Measurements from ENCODE around the gene CPZ.
"Not testable (repeated sequence)": the region's sequence is repeated elsewhere in the genome, so short reads cannot be mapped to it uniquely, and the experiment has no call there.

Gene CPZ

DNA sequence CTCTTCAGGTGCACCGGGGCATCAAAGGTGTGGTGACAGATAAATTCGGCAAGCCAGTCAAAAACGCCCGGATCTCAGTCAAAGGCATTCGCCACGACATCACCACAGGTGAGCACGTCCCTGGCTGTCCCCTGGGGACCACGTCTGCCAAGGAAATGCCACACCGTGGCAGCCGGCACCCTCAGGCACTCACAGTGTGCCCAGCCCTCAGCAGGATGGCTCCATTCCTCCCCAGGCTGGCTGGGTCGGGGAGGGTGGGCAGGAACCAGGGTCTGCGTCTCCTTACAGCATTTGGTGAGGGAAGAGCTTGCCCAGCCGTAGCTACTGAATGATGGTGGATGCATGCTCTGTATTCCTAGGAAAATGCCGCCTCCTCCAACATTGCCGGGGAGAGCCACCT is 25.9 kb downstream of the CPZ start:
- in situ Hi-C loops (cut with HindIII; ENCODE audit: low pct_ligation_motif_present, low pct_unique_long_range_greater_than_20kb, low sequenced_read_pairs), result no loop called here
- DNase-seq, result no peak

DNA sequence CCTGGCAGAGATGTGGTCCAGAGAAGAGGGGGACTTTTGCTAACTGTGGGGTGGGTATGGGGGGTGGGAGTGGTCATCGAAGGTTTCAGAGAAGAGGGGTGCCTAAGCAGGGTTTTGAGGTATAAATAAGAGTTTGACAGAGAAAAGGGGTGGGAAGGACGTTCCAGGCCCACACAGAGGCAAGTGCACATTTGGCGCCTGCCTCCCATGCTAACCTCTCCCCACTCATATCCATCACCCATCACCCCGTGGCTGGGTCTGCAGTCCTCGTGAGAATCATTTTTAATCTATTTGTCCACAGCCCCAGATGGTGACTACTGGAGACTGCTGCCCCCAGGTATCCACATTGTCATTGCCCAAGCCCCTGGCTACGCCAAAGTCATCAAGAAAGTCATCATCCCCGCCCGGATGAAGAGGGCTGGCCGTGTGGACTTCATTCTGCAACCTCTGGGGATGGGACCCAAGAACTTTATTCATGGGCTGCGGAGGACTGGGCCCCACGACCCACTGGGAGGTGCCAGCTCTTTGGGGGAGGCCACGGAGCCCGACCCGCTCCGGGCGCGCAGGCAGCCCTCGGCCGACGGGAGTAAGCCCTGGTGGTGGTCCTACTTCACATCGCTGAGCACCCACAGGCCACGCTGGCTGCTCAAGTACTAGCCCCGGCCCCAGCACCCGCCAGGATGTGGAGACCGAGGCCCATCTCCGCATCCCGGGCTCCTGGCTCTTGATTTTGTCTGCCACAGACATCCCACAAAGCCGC is 26.6 kb downstream of the CPZ start:
- no peak for DNase-seq
- in situ Hi-C loops (cut with HindIII; ENCODE audit: low pct_ligation_motif_present, low pct_unique_long_range_greater_than_20kb, low sequenced_read_pairs), result no loop called here

DNA sequence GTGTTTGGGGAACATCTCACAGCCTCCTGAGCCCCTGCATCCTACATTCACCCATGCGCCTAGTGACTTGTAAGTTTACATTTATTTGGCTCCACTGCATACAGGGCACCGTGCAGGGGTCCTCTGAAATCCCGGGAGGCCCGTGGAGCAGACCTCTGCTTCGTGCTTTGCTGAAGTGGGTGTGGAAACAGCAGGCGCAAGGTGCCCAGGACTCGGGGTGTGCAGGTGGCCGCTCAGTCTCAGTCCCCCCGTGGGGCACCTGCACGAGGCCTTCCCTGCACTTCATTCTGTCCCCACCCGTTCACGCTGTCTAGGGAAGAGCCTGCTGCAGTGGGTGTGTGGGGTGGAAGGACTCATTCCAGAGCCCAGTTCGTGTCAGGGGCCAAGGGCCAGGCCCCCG is 28.6 kb downstream of the CPZ start:
- in situ Hi-C loops (cut with HindIII; ENCODE audit: low pct_ligation_motif_present, low pct_unique_long_range_greater_than_20kb, low sequenced_read_pairs); DNase-seq: not testable (repeated sequence)

DNA sequence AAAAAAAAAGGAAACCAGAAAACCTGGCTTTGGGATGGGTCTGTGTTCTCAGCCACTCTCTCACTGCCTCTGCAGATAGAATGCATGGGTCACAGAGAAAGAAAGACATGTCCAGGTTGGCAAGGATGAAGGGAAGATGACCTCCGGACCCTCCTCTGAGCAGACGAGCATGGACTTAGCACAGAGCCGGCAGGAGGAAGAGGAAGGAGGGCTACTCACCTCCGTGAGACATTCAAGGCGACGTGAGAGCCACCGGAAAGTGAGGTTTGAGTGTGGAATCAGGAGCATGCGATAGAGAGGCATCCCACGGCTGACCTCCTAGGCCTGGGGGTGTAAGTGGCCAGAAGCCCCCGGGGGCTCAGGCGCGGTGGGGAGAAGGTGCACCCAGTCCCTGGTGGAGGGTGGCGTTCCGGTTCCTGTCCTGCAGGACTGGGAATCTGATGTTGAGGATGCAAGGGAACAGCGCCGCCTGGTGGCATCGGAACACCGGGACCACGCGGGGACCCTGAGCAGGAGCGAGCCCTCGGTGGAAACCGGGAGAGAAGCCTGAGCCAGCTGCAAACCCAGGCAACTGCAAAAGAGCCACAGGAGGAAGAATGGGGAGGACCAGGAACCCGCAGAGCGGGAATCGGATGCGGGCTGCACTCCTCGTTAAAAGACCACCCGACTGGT is 32.2 kb downstream of the CPZ start:
- in situ Hi-C loops (cut with HindIII; ENCODE audit: low pct_ligation_motif_present, low pct_unique_long_range_greater_than_20kb, low sequenced_read_pairs); DNase-seq: not testable (repeated sequence)

DNA sequence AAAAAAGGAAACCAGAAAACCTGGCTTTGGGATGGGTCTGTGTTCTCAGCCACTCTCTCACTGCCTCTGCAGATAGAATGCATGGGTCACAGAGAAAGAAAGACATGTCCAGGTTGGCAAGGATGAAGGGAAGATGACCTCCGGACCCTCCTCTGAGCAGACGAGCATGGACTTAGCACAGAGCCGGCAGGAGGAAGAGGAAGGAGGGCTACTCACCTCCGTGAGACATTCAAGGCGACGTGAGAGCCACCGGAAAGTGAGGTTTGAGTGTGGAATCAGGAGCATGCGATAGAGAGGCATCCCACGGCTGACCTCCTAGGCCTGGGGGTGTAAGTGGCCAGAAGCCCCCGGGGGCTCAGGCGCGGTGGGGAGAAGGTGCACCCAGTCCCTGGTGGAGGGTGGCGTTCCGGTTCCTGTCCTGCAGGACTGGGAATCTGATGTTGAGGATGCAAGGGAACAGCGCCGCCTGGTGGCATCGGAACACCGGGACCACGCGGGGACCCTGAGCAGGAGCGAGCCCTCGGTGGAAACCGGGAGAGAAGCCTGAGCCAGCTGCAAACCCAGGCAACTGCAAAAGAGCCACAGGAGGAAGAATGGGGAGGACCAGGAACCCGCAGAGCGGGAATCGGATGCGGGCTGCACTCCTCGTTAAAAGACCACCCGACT is 37.8 kb downstream of the CPZ start:
- DNase-seq; in situ Hi-C loops (cut with HindIII; ENCODE audit: low pct_ligation_motif_present, low pct_unique_long_range_greater_than_20kb, low sequenced_read_pairs): not testable (repeated sequence)

DNA sequence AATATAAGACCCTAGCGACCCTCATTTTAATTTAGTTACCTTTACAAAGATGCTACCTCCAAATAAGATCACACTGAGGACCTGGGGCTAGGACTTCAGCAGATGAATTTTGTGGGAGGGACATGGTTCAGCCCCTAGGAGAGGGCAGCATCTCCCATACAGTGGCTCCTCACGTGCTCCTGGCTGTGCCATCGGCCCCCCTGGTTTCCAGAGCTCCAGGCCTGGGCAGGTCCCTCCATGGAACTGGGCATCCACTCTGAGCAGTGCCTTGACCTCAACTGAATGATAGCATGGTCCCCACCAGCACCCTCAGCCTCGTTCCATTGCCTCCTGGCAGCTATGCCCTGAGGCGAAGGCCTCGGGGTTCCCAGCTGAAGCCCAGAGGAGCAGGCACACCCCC is 39.3 kb downstream of the CPZ start:
- in situ Hi-C loops (cut with HindIII; ENCODE audit: low pct_ligation_motif_present, low pct_unique_long_range_greater_than_20kb, low sequenced_read_pairs); DNase-seq: not testable (repeated sequence)

DNA sequence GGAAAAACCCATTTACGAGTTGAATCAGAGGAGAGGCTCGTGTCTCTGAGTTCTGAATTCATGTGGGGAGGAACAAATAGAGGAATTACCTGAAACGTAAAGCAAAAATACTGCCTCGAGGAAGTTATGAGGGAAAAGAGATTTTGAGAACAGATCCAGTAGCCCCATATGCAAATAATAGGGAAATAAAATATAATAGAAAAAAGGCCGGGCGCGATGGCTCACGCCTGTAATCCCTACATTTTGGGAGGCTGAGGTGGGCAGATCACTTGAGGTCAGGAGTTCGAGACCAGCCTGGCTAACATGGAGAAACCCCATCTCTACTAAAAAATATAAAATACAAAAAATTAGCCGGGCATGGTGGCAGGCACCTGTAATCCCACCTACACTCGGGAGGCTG is 42.2 kb downstream of the CPZ start:
- DNase-seq; in situ Hi-C loops (cut with HindIII; ENCODE audit: low pct_ligation_motif_present, low pct_unique_long_range_greater_than_20kb, low sequenced_read_pairs): not testable (repeated sequence)

DNA sequence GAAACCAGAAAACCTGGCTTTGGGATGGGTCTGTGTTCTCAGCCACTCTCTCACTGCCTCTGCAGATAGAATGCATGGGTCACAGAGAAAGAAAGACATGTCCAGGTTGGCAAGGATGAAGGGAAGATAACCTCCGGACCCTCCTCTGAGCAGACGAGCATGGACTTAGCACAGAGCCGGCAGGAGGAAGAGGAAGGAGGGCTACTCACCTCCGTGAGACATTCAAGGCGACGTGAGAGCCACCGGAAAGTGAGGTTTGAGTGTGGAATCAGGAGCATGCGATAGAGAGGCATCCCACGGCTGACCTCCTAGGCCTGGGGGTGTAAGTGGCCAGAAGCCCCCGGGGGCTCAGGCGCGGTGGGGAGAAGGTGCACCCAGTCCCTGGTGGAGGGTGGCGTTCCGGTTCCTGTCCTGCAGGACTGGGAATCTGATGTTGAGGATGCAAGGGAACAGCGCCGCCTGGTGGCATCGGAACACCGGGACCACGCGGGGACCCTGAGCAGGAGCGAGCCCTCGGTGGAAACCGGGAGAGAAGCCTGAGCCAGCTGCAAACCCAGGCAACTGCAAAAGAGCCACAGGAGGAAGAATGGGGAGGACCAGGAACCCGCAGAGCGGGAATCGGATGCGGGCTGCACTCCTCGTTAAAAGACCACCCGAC is 43.5 kb downstream of the CPZ start:
- in situ Hi-C loops (cut with HindIII; ENCODE audit: low pct_ligation_motif_present, low pct_unique_long_range_greater_than_20kb, low sequenced_read_pairs); DNase-seq: not testable (repeated sequence)

DNA sequence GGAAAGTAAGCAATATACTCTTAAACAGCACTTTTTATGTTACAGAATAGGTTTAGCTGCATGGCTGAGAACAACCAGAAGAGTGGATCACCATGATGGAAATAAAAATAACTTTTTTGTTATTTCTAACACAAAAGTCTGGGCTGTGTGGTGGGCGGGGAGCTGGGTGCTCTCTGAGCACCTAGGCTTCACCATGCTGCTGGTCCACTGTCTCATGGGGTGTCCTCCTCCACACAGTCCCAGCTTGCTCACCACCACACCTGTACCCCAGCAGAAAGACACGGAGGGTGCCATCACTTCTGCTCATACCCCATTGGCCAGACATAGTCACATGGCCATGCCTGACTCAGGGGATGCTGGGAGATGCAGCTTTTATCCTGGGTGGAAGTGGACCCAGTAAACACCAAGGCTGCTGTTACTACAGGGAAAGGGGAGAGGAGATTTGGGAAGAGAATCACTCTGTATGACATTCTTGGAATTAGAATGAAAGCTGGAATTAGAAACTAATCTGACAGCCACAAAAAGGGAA is 45.0 kb downstream of the CPZ start:
- in situ Hi-C loops (cut with HindIII; ENCODE audit: low pct_ligation_motif_present, low pct_unique_long_range_greater_than_20kb, low sequenced_read_pairs), result no loop called here
- DNase-seq, result no peak

DNA sequence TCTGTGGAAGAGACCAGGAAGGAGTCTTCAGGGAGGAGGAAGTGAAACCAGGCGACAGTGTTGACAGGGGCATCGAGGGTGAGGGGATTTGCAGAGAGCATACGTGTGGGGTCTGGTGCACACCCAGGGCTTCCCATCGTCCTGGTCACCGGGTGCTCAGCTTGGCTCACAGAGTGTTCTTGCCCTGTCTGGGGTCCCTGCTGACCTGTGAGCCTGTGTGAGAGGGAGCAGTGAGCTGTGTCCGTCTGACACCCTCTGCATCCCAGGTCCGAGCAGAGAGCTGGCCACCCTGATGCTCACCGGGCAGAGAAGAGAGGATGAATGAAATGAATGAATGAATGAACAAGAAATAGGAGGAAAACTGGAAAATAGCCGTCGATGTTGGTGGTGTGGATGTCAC is 46.5 kb downstream of the CPZ start:
- DNase-seq, result no peak
- in situ Hi-C loops (cut with HindIII; ENCODE audit: low pct_ligation_motif_present, low pct_unique_long_range_greater_than_20kb, low sequenced_read_pairs), result no loop called here

DNA sequence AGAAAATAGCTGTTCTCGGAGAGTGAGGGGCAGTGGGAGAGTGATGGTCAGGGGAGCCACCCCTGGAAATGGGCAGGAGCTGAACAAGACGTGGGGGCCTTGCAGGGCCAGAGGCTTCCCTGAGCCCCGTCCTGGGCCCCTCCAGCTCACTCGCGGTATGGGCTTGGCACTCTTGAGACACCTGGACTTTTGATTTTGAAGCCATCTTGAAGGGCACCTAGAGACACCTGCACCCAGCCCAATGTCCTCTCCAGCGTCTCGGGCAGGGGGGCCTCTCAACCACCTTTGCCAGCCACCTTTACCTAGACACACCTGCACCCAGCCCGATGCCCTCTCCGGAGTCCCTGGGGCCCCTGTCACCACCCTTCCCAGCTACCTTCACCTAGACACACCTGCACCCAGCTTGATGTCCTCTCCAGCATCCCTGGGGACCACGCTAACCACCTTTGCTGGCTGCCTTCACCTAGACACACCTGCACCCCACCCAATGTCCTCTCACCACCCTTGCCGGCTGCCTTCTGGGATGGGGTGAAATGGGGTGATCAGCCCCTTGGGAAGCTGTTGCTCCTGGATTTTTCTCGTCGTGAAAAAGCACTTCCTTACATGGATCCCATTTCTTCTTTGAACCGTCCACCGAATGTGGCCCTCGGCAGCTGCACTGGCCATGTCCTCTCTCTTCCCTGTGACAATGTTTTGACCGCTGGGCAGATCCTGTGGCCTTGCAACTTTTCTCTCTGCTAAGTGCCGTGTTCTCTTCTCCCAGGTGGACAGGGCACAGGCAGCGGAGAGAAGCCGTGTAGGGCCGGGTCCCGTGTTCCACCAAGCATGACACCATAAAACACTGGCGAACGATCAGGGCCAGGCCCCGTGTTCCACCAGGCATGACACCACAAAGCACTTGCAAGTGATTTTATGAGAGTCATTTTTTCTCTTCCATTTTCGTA is 47.5 kb downstream of the CPZ start:
- in situ Hi-C loops (cut with HindIII; ENCODE audit: low pct_ligation_motif_present, low pct_unique_long_range_greater_than_20kb, low sequenced_read_pairs), result no loop called here
- no peak for DNase-seq

DNA sequence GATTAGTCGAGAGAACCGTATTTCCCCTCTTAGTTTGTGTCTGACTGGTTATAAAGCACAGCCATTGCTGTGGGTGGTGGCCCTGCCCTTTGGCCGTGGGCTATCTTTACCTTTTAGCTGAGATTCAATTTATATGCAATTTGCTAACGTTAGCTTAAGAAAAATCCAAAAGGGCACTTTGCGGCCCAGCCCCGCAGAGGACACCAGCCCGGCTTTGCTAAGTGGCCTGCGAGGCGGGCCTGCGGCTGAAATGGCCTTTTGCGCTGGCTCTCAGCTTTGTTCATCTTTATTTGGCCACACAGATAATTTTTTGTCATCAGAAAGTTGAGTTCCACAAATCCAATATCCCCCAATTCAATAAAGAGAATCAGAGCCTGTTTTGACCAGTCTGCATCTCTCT is 48.3 kb downstream of the CPZ start:
- in situ Hi-C loops (cut with HindIII; ENCODE audit: low pct_ligation_motif_present, low pct_unique_long_range_greater_than_20kb, low sequenced_read_pairs), result no loop called here
- DNase-seq, result no peak

DNA sequence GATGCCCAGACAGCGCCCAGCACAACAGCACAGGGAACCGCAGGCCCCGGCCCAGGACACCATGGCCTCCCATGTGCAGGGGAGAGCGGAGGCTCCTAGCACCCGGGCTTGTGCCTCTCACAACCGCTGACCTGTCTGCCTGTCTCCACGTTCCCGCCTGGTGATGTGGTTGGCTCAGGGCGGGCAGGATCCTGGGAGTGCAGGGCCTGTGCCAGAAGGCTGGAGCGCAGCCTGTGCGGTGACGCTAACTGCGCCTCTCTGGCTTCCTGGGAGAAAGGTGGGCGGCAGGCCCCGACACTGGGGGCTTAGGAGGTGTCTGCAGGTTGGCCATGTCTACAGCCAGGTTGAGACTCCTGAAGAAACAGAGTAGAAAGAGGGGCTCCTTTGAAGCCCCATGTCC is 48.7 kb downstream of the CPZ start:
- DNase-seq, result no peak
- in situ Hi-C loops (cut with HindIII; ENCODE audit: low pct_ligation_motif_present, low pct_unique_long_range_greater_than_20kb, low sequenced_read_pairs), result no loop called here

DNA sequence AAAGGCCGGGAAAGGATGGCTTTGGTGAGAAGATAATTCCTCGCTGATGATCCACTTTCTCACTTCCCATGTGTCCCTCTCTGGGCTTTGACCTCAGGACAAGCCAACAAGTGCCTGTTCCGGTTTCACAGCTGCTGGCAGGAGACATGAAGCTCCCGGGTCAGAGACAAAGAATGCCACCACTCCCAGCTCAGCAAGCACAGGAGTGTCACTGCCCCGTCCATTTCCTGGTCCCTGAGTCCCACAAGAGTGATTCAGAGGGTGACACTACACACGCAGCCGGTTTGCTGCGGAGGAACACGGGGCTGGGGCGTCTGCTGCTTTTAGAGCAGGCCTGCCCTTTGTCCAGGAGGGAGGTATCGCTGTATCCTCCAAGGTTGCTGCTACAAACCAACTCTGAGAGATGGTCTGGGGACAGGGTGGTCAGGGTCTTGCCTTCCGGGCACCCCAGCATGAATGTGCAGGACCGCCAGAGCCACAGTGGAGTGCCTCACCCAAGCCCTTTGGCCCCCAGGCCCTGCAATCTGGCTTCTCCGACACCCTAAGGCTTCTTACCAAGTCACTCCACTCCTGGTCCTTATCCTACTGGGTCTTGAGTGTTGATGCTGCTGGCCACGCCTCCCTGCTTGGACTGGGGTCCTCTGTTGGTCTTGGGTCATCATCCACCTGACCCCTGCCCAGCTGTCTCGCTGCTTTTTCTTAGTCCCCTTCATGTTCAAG is 49.5 kb downstream of the CPZ start:
- in situ Hi-C loops (cut with HindIII; ENCODE audit: low pct_ligation_motif_present, low pct_unique_long_range_greater_than_20kb, low sequenced_read_pairs), result no loop called here
- no peak for DNase-seq

DNA sequence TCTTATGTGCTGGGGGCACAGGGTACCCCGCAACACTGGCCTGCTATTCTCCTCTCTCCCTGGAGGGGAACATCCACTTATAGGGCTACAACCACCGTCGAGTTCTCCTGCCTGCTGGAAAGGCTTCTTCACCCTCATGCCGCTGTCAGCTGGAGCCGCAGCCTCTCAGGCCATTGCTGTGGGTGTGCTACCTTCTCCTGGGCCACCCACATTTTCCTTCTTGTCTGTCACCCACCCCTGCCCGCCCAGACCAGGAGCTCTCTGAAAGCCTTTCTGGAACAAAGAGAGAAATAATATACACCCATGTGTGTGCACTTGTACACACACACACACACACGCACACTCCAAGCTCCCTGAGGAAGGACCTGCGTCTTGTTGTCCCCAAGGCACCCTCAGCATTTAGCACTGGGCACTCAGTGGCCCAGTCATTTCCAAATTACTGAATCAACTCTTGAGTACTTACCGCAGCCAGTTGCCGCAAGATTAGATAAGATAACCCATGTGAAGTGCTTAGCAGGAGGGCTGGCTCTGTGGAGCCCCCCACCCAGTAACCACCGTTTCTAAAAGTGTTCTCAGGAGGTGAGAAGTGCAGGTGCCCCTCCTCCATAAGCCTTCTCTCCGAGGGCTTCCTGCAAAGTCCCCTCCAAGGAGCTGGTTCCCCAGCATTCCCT is 50.2 kb downstream of the CPZ start:
- DNase-seq, result no peak
- in situ Hi-C loops (cut with HindIII; ENCODE audit: low pct_ligation_motif_present, low pct_unique_long_range_greater_than_20kb, low sequenced_read_pairs), result no loop called here

DNA sequence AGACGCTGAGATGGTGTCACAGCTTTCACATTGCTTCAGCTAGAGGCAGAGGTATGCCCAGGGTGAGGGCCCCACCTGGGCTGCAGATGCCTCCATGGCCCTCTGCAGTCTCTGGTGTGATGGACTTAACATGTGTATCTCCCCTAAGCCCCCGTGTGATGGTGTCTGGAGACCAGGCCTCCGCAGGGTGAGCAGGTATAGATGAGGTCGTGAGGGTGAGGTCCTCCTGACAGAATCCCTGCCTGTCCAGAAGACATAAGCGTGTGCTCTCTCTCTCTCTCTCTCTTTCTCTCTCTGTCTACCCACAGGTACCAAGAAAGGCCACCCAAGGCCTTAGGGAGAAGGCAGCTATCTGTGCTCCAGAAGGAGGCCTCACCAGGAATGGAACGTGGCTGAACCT is 50.9 kb downstream of the CPZ start:
- DNase-seq, result no peak
- in situ Hi-C loops (cut with HindIII; ENCODE audit: low pct_ligation_motif_present, low pct_unique_long_range_greater_than_20kb, low sequenced_read_pairs), result no loop called here

DNA sequence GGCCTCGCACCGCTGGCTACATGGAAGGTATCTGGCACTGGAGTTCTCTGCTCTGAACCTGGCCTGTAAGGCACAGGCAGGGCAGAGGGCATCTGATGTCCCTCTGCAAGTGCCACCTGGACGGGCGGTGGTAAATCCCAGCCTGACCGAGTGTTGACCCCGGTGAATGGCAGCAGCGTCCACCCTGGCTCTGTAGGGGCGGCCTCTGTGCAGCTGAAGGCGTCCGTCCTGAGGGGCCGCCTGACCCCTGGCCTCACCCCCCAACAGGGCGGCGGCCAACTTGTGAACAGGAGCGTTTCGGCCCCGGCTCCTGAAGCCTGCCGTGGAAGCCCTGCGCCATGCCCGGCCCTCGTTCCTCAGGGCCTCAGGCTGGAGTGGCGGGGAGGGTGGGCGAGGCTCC is 51.4 kb downstream of the CPZ start:
- no peak for DNase-seq
- in situ Hi-C loops (cut with HindIII; ENCODE audit: low pct_ligation_motif_present, low pct_unique_long_range_greater_than_20kb, low sequenced_read_pairs), result no loop called here

Measured in ACHN (cell line).